ENCODE results near the gene TRAPPC3.

DNA sequence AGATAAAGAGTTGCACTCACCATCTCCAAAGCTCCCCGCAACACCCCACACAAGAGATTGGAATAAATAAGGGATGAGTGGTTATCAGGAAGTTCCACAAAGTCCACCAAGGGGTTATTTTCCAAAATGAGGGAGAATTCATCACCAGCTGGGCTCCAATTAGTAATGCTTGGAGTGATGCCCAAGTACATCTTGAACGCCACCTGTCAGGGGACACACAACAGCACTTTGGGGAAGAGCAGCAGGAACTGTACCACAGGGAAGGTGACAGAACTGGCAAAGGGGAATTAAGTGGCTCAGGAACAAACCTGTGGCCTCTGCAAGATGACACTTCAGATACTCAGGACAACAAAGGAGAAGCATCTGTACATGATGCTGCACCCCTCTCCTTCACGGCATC is 11.5 kb downstream of the TRAPPC3 start:
- no peak for TF ChIP-seq CTCF (IDR thresholded peaks at IDR 0.05)
- no peak for TF ChIP-seq ZFX (IDR thresholded peaks at IDR 0.05; ENCODE audit: borderline replicate concordance)
